Glutamatergic neuron (in vitro differentiated cells): Measurements from ENCODE around the gene LATS2. TPM values are rescaled to one million over a fixed set of nuclear protein-coding genes. Genes with fewer than 3 reads are reported as not detected.

Experiments used
- DNase-seq: peaks from one replicate; pipeline ENCODE4 v3.0.0; 2022
- H3K27ac Mint-ChIP-seq: one replicate; pipeline ENCODE4 v1.8.0; 2020; ENCODE audit warnings: mild to moderate bottlenecking, mixed read lengths, inconsistent platforms; ENCODE audit not compliant: unreplicated experiment
- H3K27me3 Mint-ChIP-seq: one replicate; pipeline ENCODE4 v1.8.0; 2020; ENCODE audit warnings: mild to moderate bottlenecking, moderate library complexity, mixed read lengths, inconsistent platforms; ENCODE audit not compliant: unreplicated experiment
- H3K36me3 Mint-ChIP-seq: one replicate; pipeline ENCODE4 v1.8.0; 2020; ENCODE audit warnings: mild to moderate bottlenecking, mixed read lengths, inconsistent platforms; ENCODE audit not compliant: unreplicated experiment
- H3K4me1 Mint-ChIP-seq: one replicate; pipeline ENCODE4 v1.8.0; 2020; ENCODE audit warnings: mild to moderate bottlenecking, low read depth, mixed read lengths, inconsistent platforms; ENCODE audit not compliant: unreplicated experiment
- H3K4me3 Mint-ChIP-seq: one replicate; pipeline ENCODE4 v1.8.0; 2020; ENCODE audit warnings: mild to moderate bottlenecking, mixed read lengths, inconsistent platforms; ENCODE audit not compliant: unreplicated experiment
- H3K9me3 Mint-ChIP-seq: one replicate; pipeline ENCODE4 v1.8.0; 2020; ENCODE audit warnings: mild to moderate bottlenecking, moderate library complexity, mixed read lengths, inconsistent platforms; ENCODE audit not compliant: unreplicated experiment
- total RNA-seq: library from RNA; stranded (reverse); fragmentation: NEBNext Ultra II Directional; extraction: Animal tissue kit (Norgen Biotek cat#: 25700); gene quantifications from one replicate; pipeline ENCODE4 v1.2.1, GENCODE V29; 2021; ENCODE audit not compliant: unreplicated experiment
- TF ChIP-seq, protein P1 (sequence below): fragments of 200-600 bp; sonication (generic); IDR thresholded peaks from one replicate; pipeline ENCODE4 v1.5.0; 2021; ENCODE audit not compliant: partially characterized antibody, unreplicated experiment

Gene LATS2
- total RNA-seq, 1 donor from 2014 or later = 2.2 TPM

DNA sequence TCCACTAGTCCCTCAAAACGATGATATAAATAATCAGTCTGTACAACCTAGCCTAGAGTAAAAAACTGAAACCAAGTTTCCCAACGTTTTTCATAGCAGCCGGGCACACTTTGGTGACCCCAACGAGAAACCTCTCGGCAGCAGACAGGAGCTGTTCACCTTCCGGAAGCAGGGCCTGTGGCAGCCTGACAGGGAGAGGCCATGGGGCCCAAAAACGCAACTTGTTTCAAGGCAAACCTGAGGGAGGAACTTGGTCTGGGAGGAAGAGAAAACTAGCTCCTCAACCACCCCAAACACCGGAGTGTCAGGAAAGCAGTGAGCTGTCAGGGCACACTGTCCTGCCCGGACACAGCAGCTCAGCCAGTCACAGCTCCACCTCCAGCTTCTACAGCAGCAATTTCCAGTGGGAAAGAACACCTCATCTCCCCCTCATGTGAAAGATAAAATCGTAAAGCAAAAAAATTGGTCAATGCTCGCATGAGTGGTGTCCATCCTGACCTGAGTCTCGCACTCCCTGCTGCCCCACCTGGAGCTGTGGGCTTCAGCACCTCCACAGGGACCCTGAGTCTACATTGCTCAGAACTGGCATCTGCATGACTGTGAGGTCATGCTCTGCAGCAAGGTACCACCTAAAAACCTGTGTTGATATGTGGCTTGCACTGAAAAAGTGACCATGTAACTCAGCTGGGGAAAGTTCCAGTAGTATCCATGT, 40.6 kb upstream of the LATS2 start:
- TF ChIP-seq, protein P1, sequence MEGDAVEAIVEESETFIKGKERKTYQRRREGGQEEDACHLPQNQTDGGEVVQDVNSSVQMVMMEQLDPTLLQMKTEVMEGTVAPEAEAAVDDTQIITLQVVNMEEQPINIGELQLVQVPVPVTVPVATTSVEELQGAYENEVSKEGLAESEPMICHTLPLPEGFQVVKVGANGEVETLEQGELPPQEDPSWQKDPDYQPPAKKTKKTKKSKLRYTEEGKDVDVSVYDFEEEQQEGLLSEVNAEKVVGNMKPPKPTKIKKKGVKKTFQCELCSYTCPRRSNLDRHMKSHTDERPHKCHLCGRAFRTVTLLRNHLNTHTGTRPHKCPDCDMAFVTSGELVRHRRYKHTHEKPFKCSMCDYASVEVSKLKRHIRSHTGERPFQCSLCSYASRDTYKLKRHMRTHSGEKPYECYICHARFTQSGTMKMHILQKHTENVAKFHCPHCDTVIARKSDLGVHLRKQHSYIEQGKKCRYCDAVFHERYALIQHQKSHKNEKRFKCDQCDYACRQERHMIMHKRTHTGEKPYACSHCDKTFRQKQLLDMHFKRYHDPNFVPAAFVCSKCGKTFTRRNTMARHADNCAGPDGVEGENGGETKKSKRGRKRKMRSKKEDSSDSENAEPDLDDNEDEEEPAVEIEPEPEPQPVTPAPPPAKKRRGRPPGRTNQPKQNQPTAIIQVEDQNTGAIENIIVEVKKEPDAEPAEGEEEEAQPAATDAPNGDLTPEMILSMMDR = no peak
- no peak overlapping the region for H3K4me3 Mint-ChIP-seq
- DNase-seq = no peak
- no peaks in the 10 kb centered on the region for H3K4me1 Mint-ChIP-seq
- H3K27ac Mint-ChIP-seq = no peak overlapping the region
- no peaks in the 10 kb centered on the region for H3K9me3 Mint-ChIP-seq
- peaks cover 4% of the 10 kb centered on the region for H3K27me3 Mint-ChIP-seq
- peaks cover 6% of the 10 kb centered on the region for H3K36me3 Mint-ChIP-seq

DNA sequence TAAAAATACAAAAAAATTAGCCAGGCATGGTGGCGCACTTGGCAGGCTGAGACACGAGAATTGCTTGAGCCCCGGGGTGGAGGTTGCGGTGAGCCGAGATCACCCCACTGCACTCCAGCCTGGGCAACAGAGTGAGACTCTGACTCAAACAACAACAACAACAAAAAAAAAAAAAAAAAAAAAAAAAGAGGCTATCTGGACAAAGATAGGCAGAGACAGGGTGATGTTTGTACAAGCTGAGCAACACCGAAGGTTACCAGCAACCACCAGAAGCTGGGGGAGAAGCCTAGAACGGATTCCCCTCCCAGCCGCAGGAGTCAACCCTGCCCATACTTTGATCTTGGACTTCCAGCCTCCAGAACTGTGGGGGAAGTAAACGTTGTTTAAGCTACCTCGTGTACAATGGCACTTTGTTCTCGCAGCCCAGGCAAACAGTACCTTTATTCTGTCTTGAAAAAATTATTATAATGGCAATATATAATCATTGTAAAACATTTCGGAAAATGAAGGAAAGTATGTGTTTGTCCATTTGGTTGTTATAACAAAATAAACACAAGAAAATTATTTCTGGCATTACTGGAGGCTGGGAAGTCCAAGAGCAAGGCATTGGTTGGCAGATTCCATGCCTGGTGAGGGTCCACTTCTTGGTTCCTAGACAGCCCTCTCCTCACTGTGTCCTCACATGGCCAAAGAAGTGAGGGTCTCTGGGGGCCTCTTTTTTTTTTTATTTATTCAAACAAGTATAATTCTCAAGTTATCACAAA, 39.8 kb upstream of the LATS2 start:
- Mint-ChIP-seq H3K4me3 (no peak overlapping the region), H3K9me3 (no peaks in the 10 kb centered on the region), H3K4me1 (no peaks in the 10 kb centered on the region), H3K27me3 (peaks cover 4% of the 10 kb centered on the region), H3K27ac (no peak overlapping the region), H3K36me3 (peaks cover 6% of the 10 kb centered on the region)
- TF ChIP-seq, protein P1 = no peak
- no peak for DNase-seq

DNA sequence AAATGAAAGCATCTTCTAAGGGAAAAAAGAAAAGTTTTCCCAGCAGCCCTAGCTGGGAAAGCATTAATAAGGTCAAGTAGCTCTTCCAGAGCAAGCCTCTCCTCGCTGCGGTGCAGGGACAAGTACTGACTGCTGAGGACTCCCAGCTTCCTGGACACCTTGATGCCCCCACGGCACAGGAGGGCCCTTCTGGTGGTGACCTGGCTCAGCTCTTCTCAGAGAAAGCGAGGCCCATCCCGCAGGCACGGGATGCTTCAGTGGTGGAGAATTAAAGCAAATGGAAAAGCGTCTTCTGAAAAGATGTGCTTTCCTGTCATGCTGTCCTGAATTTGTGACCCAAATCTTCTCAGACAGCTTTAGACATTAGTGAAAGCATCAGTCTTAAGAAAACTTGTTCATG, 38.8 kb upstream of the LATS2 start:
- H3K27ac Mint-ChIP-seq = no peak overlapping the region
- no peak for DNase-seq
- no peak overlapping the region for H3K4me3 Mint-ChIP-seq
- TF ChIP-seq, protein P1 = no peak
- H3K9me3 Mint-ChIP-seq = no peaks in the 10 kb centered on the region
- peaks cover 4% of the 10 kb centered on the region for H3K27me3 Mint-ChIP-seq
- H3K36me3 Mint-ChIP-seq = peaks cover 6% of the 10 kb centered on the region
- no peaks in the 10 kb centered on the region for H3K4me1 Mint-ChIP-seq

DNA sequence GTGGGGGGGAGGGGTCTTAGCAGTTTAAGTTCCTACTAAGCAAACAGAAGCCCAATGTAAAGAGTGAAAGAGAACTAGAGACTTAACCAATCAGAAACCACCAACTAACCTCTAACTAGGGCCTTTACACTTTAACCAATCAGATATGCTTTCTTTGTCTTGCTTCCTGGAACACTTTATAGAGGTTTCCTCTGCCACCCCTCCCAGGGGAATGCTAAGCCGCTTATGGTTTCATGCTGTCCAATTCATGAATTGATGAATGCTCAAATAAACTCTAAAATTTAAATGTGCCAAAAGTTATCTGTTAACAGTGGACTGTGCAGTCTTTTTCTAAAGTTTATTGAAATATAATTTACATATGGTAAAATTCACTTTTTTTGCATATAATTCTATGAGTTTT, 33.9 kb upstream of the LATS2 start:
- no peak overlapping the region for H3K27ac Mint-ChIP-seq
- H3K27me3 Mint-ChIP-seq = no peaks in the 10 kb centered on the region
- H3K36me3 Mint-ChIP-seq = no peaks in the 10 kb centered on the region
- no peaks in the 10 kb centered on the region for H3K9me3 Mint-ChIP-seq
- TF ChIP-seq, protein P1 = no peak
- H3K4me3 Mint-ChIP-seq = no peak overlapping the region
- DNase-seq = no peak
- H3K4me1 Mint-ChIP-seq = no peaks in the 10 kb centered on the region

DNA sequence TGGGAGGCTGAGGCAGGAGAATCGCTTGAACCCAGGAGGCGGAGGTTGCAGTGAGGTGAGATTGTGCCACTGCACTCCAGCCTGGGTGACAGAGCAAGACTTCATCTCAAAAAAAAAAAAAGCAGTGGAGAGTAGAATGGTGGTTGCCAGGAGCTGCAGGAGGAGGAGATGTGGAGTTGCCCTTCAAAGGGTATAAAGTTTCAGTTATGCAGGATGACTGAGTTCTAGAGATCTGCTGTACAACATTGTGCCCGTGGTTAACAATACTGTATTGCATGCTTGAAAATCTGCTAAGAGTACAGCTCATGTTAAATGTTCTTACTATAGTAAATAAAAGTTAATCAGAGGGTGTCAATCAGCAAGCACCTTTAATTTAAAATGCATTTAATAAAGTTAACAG, 28.4 kb upstream of the LATS2 start:
- Mint-ChIP-seq H3K4me3 (no peak overlapping the region), H3K27me3 (no peaks in the 10 kb centered on the region), H3K36me3 (no peaks in the 10 kb centered on the region), H3K4me1 (no peaks in the 10 kb centered on the region), H3K9me3 (no peaks in the 10 kb centered on the region), H3K27ac (no peak overlapping the region)
- no peak for DNase-seq
- TF ChIP-seq, protein P1 = no peak
